GM10266 (cell line): ENCODE measurements around the gene MAGI1.
A peak's percentile ranks its signal among the peaks of the same experiment; 100 is the strongest.

ENCODE experiments used
- DNase-seq: peaks from one replicate; pipeline ENCODE4 v3.0.0; 2012; ENCODE audit errors: extremely low spot score
- CTCF ChIP-seq: IDR thresholded peaks from 2 replicates; pipeline ENCODE4 v1.5.1; 2012; ENCODE audit warnings: mild to moderate bottlenecking, low read depth; ENCODE audit not compliant: control insufficient read depth, insufficient read depth; ENCODE audit errors: missing control alignments

MAGI1 gene

GRCh38 chr3:65963787-65964677 lies 74.7 kb downstream of the MAGI1 start:
- DNase-seq, result peak; percentile 62
- TF ChIP-seq CTCF, result no peak

- no peak for TF ChIP-seq CTCF
- no peak for DNase-seq
Observed at GRCh38 chr3:65961733-65962132, 77.0 kb downstream of the MAGI1 start.

GRCh38 chr3:65961128-65961527 lies 77.6 kb downstream of the MAGI1 start:
- DNase-seq, result no peak
- TF ChIP-seq CTCF, result no peak

GRCh38 chr3:65960087-65960486 lies 78.6 kb downstream of the MAGI1 start:
- no peak for TF ChIP-seq CTCF
- no peak for DNase-seq

GRCh38 chr3:65958216-65958615 lies 80.5 kb downstream of the MAGI1 start:
- no peak for TF ChIP-seq CTCF
- DNase-seq, result no peak

GRCh38 chr3:65955792-65956477 lies 82.8 kb downstream of the MAGI1 start:
- no peak for TF ChIP-seq CTCF
- DNase-seq, result no peak
